Measurements from ENCODE around the gene PSMA7. TPM values are rescaled to one million over a fixed set of nuclear protein-coding genes. Genes with fewer than 3 reads are reported as not detected.

The PSMA7 gene
- total RNA-seq, 2 experiments from 2014 or later, result 333 to 352 TPM

GRCh38 chr20:62104791-62105345, 38.3 kb downstream of the PSMA7 start:
- Mint-ChIP-seq H3K36me3 (ENCODE audit: low read depth) (peaks cover 10% of the 10 kb centered on the region), H3K27ac (no peak overlapping the region), H3K9me3 (ENCODE audit: insufficient read depth) (peaks cover 34% of the 10 kb centered on the region), H3K4me3 (no peak overlapping the region), H3K4me1 (ENCODE audit: low read depth) (no peaks in the 10 kb centered on the region), H3K27me3 (ENCODE audit: low read depth) (no peaks in the 10 kb centered on the region)
- CTCF ChIA-PET, result no interaction called here
- ATAC-seq (no peak), DNase-seq (no peak)
- POLR2A ChIA-PET, result no interaction called here

DNA sequence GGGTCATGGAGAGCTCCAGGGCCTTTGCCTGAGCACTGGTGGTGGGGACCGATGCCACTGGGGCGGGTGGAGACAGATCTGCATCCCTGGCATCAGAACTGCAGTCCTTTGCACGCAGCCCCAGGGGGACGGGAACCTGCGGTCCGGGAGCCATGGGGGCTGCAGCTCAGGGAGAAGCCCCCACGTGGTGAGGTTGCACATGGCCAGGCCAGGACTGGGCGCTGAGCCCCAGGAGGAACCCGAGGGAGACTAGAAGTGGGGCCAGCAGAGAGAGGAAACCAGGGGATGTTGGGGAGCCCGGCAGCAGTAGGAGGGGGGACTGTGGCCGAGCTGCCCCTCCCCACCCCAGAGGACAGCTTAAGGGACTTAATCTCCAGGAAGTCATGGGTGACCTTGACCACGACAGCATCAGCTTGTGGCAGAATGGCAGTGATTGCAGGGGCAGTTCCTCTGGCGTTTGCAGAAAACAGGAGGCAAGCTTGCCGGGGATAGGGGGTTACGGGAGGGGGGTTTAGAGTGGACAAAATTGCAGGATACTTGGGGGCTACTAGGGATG, 38.9 kb downstream of the PSMA7 start:
- POLR2A ChIA-PET, result no interaction called here
- Mint-ChIP-seq H3K9me3 (ENCODE audit: insufficient read depth) (peaks cover 33% of the 10 kb centered on the region), H3K36me3 (ENCODE audit: low read depth) (peaks cover 9% of the 10 kb centered on the region), H3K4me3 (no peak overlapping the region), H3K27ac (no peak overlapping the region), H3K4me1 (ENCODE audit: low read depth) (no peaks in the 10 kb centered on the region), H3K27me3 (ENCODE audit: low read depth) (no peaks in the 10 kb centered on the region)
- ATAC-seq (no peak), DNase-seq (no peak)
- CTCF ChIA-PET, result no interaction called here

GRCh38 chr20:62103508-62104233, 39.5 kb downstream of the PSMA7 start:
- Mint-ChIP-seq H3K9me3 (ENCODE audit: insufficient read depth) (peaks cover 30% of the 10 kb centered on the region), H3K4me1 (ENCODE audit: low read depth) (no peaks in the 10 kb centered on the region), H3K27me3 (ENCODE audit: low read depth) (no peaks in the 10 kb centered on the region), H3K36me3 (ENCODE audit: low read depth) (peaks cover 4% of the 10 kb centered on the region), H3K4me3 (no peak overlapping the region), H3K27ac (no peak overlapping the region)
- ChIA-PET CTCF (no interaction called here), POLR2A (no interaction called here)
- DNase-seq (no peak), ATAC-seq (no peak)

- H3K4me3 Mint-ChIP-seq, result no peak overlapping the region
- H3K9me3 Mint-ChIP-seq (ENCODE audit: insufficient read depth), result peaks cover 20% of the 10 kb centered on the region
- ChIA-PET POLR2A (no interaction called here), CTCF (no interaction called here)
- DNase-seq (no peak), ATAC-seq (no peak)
- no peaks in the 10 kb centered on the region for H3K27me3 Mint-ChIP-seq (ENCODE audit: low read depth)
- no peak overlapping the region for H3K27ac Mint-ChIP-seq
- H3K4me1 Mint-ChIP-seq (ENCODE audit: low read depth), result no peaks in the 10 kb centered on the region
- peaks cover 2% of the 10 kb centered on the region for H3K36me3 Mint-ChIP-seq (ENCODE audit: low read depth)
Measured at GRCh38 chr20:62101078-62101477, 42.1 kb downstream of the PSMA7 start.

DNA sequence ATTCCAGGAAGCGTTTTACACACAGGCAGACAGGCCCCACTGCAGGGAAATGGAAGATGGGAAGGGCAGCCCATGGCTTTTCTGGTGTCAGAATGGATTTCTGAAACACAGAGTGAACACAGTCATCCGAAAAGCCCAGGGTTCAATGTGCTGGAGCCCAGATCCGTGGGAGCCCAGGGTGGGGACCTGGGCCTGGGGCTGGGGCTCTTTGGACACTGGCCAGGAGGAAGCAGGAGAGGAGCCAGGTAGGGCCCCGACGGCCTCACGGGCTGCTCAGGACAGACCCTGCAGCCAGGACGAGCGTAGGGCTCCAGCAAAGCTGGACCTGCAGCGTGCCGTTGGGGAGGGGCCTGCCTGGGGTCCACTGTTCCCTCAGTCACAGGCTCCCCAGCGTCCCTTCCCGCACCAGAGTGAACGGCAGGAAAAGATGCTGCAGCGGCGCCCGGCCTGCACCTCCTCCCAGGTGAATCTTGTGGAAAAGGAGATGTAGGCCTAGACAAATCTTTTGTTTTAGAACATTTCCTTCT, 45.2 kb downstream of the PSMA7 start:
- Mint-ChIP-seq H3K27me3 (ENCODE audit: low read depth) (no peaks in the 10 kb centered on the region), H3K9me3 (ENCODE audit: insufficient read depth) (peaks cover 20% of the 10 kb centered on the region), H3K27ac (no peak overlapping the region), H3K4me1 (ENCODE audit: low read depth) (no peaks in the 10 kb centered on the region), H3K36me3 (ENCODE audit: low read depth) (no peaks in the 10 kb centered on the region), H3K4me3 (no peak overlapping the region)
- DNase-seq (no peak), ATAC-seq (no peak)
- POLR2A ChIA-PET, result no interaction called here
- CTCF ChIA-PET, result no interaction called here

DNA sequence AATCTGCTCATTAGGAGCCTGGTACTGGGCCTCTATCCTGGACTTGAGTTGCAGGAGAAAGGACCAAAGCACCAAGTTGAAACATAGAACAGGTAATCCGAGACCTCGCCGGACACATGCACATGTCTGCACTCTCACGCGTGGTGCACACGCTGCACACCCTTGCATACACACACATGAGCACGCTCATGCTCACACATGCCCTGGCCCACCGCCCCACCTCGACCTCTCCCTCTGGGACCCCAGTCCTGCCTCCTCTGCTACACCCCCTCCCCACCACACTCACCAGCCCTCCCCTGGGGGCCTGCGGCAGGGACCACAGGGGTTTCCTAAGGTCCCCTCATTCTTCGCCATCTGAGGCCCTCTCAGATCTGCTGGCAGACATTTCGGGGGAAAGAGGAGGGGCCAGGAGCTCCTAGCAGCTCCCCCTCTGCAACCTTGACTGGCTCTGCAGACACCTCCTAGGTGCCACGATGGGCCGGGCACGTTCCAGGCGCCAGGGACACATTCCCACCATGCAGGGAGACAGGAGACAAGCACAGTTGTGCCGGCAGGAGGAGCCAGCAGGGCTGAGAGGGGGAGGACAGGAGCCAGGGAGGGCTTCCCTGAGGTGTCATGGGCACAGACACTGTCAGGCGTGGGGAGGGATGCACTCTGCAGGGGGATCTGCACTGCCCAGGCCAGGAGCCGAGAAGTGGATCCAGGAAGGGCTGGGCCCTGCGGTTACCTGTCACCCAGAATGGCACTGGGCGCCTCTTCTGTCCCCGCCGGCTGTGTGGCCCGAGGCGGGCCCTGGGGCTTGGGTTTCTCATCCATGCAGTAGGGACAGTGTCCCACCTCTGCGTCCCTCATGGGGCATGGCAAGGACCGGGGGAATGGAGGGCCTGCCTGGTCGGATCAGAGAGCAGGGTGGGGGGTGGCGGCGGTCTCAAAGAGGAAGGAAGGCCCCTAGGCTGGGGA, 46.5 kb downstream of the PSMA7 start:
- H3K4me3 Mint-ChIP-seq, result no peak overlapping the region
- CTCF ChIA-PET, result no interaction called here
- ATAC-seq, result no peak
- H3K36me3 Mint-ChIP-seq (ENCODE audit: low read depth), result no peaks in the 10 kb centered on the region
- no peak overlapping the region for H3K27ac Mint-ChIP-seq
- no peaks in the 10 kb centered on the region for H3K27me3 Mint-ChIP-seq (ENCODE audit: low read depth)
- no peaks in the 10 kb centered on the region for H3K4me1 Mint-ChIP-seq (ENCODE audit: low read depth)
- peaks cover 11% of the 10 kb centered on the region for H3K9me3 Mint-ChIP-seq (ENCODE audit: insufficient read depth)
- no peak for DNase-seq
- POLR2A ChIA-PET, result no interaction called here

- CTCF ChIA-PET, result no interaction called here
- DNase-seq (no peak), ATAC-seq (no peak)
- Mint-ChIP-seq H3K27ac (no peak overlapping the region), H3K27me3 (ENCODE audit: low read depth) (no peaks in the 10 kb centered on the region), H3K4me3 (no peak overlapping the region), H3K4me1 (ENCODE audit: low read depth) (no peaks in the 10 kb centered on the region), H3K9me3 (ENCODE audit: insufficient read depth) (no peaks in the 10 kb centered on the region), H3K36me3 (ENCODE audit: low read depth) (no peaks in the 10 kb centered on the region)
- POLR2A ChIA-PET, result no interaction called here
Measured at GRCh38 chr20:62089393-62089792, 53.8 kb downstream of the PSMA7 start.

- H3K27ac Mint-ChIP-seq, result no peak overlapping the region
- DNase-seq (no peak), ATAC-seq (no peak)
- H3K9me3 Mint-ChIP-seq (ENCODE audit: insufficient read depth), result no peaks in the 10 kb centered on the region
- no peaks in the 10 kb centered on the region for H3K27me3 Mint-ChIP-seq (ENCODE audit: low read depth)
- ChIA-PET POLR2A (interaction anchor here (0.6 kb wide), 1 partner anchor 155 kb away, joined by 4 read pairs; no protein-coding TSS in a partner anchor), CTCF (no interaction called here)
- H3K4me3 Mint-ChIP-seq, result no peak overlapping the region
- no peaks in the 10 kb centered on the region for H3K4me1 Mint-ChIP-seq (ENCODE audit: low read depth)
- H3K36me3 Mint-ChIP-seq (ENCODE audit: low read depth), result no peaks in the 10 kb centered on the region
Measured at GRCh38 chr20:62088258-62089127, 54.7 kb downstream of the PSMA7 start.

DNA sequence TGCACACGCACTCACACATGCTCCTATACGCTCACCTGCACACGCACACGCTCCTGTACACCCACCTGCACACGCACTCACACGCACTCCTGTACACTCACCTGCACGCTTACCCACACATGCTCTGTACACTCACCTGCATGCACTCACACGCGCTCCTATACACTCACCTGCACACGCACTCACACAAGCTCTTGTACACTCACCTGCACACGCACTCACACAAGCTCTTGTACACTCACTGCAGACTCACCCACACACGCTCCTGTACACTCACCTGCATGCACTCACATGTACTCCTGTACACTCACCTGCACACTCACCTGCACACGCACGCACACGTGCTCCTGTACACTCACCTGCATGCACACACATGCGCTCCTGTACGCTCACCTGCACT, 55.6 kb downstream of the PSMA7 start:
- ATAC-seq, result no peak
- H3K27me3 Mint-ChIP-seq (ENCODE audit: low read depth), result no peaks in the 10 kb centered on the region
- H3K4me3 Mint-ChIP-seq, result no peak overlapping the region
- H3K9me3 Mint-ChIP-seq (ENCODE audit: insufficient read depth), result no peaks in the 10 kb centered on the region
- no peak for DNase-seq
- H3K4me1 Mint-ChIP-seq (ENCODE audit: low read depth), result no peaks in the 10 kb centered on the region
- ChIA-PET CTCF (no interaction called here), POLR2A (no interaction called here)
- H3K27ac Mint-ChIP-seq, result no peak overlapping the region
- no peaks in the 10 kb centered on the region for H3K36me3 Mint-ChIP-seq (ENCODE audit: low read depth)

DNA sequence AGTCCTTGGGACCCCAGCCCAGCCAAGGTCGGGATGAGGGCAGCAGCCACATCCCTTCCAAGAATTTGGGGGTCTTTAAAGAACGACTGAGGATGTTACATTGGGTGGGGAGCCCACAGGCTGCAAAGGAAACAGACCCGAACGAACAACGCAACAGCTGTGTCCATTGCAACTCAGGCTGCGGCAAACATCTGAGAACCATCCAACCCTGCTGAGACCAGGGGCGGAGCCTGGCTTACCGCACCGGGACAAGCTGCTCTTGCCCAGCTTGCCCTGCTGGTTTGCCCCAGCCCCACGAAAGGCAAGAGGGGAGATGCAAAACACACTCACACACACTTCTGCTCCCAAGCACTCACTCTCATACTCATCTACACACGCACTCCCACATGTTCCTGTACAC, 56.0 kb downstream of the PSMA7 start:
- no peaks in the 10 kb centered on the region for H3K4me1 Mint-ChIP-seq (ENCODE audit: low read depth)
- H3K9me3 Mint-ChIP-seq (ENCODE audit: insufficient read depth), result no peaks in the 10 kb centered on the region
- ATAC-seq (no peak), DNase-seq (no peak)
- H3K27ac Mint-ChIP-seq, result no peak overlapping the region
- H3K4me3 Mint-ChIP-seq, result no peak overlapping the region
- POLR2A ChIA-PET, result no interaction called here
- CTCF ChIA-PET, result no interaction called here
- no peaks in the 10 kb centered on the region for H3K27me3 Mint-ChIP-seq (ENCODE audit: low read depth)
- H3K36me3 Mint-ChIP-seq (ENCODE audit: low read depth), result no peaks in the 10 kb centered on the region

All from activated CD8-positive, alpha-beta T cell treated with anti-CD3 and anti-CD28 coated beads, Interleukin-2, amount 10 ng/mL, durations not matched to agents 7 days and 5 days (primary cell).